Measurements from ENCODE around the gene IGLL5.

IGLL5 gene

GRCh38 chr22:22870577-22871404 is 16.8 kb upstream of the IGLL5 start:
- DNase-seq (ENCODE audit: extremely low read depth, low read depth) = no peak
- peak; percentile 20 for TF ChIP-seq CTCF (IDR thresholded peaks at IDR 0.05; ENCODE audit: low read depth, low read length, missing control alignments)
- H3K4me3 ChIP-seq (replicated peaks; ENCODE audit: low read depth, low read length) = no peak overlapping the region

- no peak overlapping the region for H3K4me3 ChIP-seq (replicated peaks; ENCODE audit: low read depth, low read length)
- no peak for TF ChIP-seq CTCF (IDR thresholded peaks at IDR 0.05; ENCODE audit: low read depth, low read length, missing control alignments)
Observed at GRCh38 chr22:22871536-22872278, 15.9 kb upstream of the IGLL5 start.

GRCh38 chr22:22872722-22873708 is 14.6 kb upstream of the IGLL5 start:
- no peak for TF ChIP-seq CTCF (IDR thresholded peaks at IDR 0.05; ENCODE audit: low read depth, low read length, missing control alignments)
- no peak overlapping the region for H3K4me3 ChIP-seq (replicated peaks; ENCODE audit: low read depth, low read length)
- DNase-seq (ENCODE audit: extremely low read depth, low read depth) = no peak

More at GRCh38 chr22:22871536-22872278, 15.9 kb upstream of the IGLL5 start:
- DNase-seq (ENCODE audit: extremely low read depth, low read depth) = no peak

GRCh38 chr22:22877523-22878210 is 9.9 kb upstream of the IGLL5 start:
- TF ChIP-seq CTCF (IDR thresholded peaks at IDR 0.05; ENCODE audit: low read depth, low read length, missing control alignments) = peak; percentile 81

GRCh38 chr22:22878211-22878570 is 9.4 kb upstream of the IGLL5 start:
- no peak for TF ChIP-seq CTCF (IDR thresholded peaks at IDR 0.05; ENCODE audit: low read depth, low read length, missing control alignments)
- DNase-seq (ENCODE audit: extremely low read depth, low read depth) = no peak
- H3K4me3 ChIP-seq (replicated peaks; ENCODE audit: low read depth, low read length) = no peak overlapping the region

More at GRCh38 chr22:22877523-22878210, 9.9 kb upstream of the IGLL5 start:
- no peak overlapping the region for H3K4me3 ChIP-seq (replicated peaks; ENCODE audit: low read depth, low read length)
- DNase-seq (ENCODE audit: extremely low read depth, low read depth) = peak; percentile 7

All from HFF-Myc (cell line).